Neuron (in vitro differentiated cells): ENCODE results near the gene ZNF429.
"Not testable (repeated sequence)": the region's sequence is repeated elsewhere in the genome, so short reads cannot be mapped to it uniquely, and the experiment has no call there.

ENCODE experiments used
- H2AFZ ChIP-seq: one replicate; pipeline ENCODE4 v1.6.1; 2013; ENCODE audit warnings: low read depth, mild to moderate bottlenecking, inconsistent platforms, low read length, moderate library complexity
- H3K27me3 ChIP-seq: one replicate; pipeline ENCODE4 v1.6.1; 2013; ENCODE audit warnings: low read length; ENCODE audit not compliant: insufficient read depth
- H3K36me3 ChIP-seq: one replicate; pipeline ENCODE4 v1.6.1; 2013; ENCODE audit warnings: low read length; ENCODE audit not compliant: insufficient read depth
- H3K4me1 ChIP-seq: one replicate; pipeline ENCODE4 v1.6.1; 2013; ENCODE audit warnings: low read length; ENCODE audit not compliant: insufficient read depth
- H3K4me3 ChIP-seq: 2 replicates; pipeline ENCODE4 v1.5.1; 2013; ENCODE audit warnings: mild to moderate bottlenecking, low read length, moderate library complexity
- H3K9me3 ChIP-seq: one replicate; pipeline ENCODE4 v1.6.1; 2013; ENCODE audit warnings: low read length

ZNF429 gene

GRCh38 chr19:21487969-21488368 lies 17.4 kb upstream of the ZNF429 start:
- Histone ChIP-seq H3K4me1 (no peaks in the 10 kb centered on the region), H3K36me3 (no peaks in the 10 kb centered on the region), H2AFZ (no peak overlapping the region), H3K9me3 (peaks cover 19% of the 10 kb centered on the region), H3K4me3 (no peak overlapping the region), H3K27me3 (no peaks in the 10 kb centered on the region)

- Histone ChIP-seq H3K27me3 (no peaks in the 10 kb centered on the region), H2AFZ (no peak overlapping the region), H3K9me3 (peaks cover 3% of the 10 kb centered on the region), H3K36me3 (no peaks in the 10 kb centered on the region), H3K4me3 (no peak overlapping the region), H3K4me1 (no peaks in the 10 kb centered on the region)
Observed at GRCh38 chr19:21491146-21491545, 14.3 kb upstream of the ZNF429 start.

- no peak overlapping the region for H3K4me3 ChIP-seq
- peaks cover 2% of the 10 kb centered on the region for H3K9me3 ChIP-seq
- H3K4me1 ChIP-seq = no peaks in the 10 kb centered on the region
- H2AFZ ChIP-seq = no peak overlapping the region
- no peaks in the 10 kb centered on the region for H3K36me3 ChIP-seq
- H3K27me3 ChIP-seq = no peaks in the 10 kb centered on the region
Observed at GRCh38 chr19:21492947-21493906, 12.2 kb upstream of the ZNF429 start.

- no peaks in the 10 kb centered on the region for H3K4me1 ChIP-seq
- no peak overlapping the region for H3K4me3 ChIP-seq
- no peaks in the 10 kb centered on the region for H3K27me3 ChIP-seq
- no peak overlapping the region for H2AFZ ChIP-seq
- H3K9me3 ChIP-seq = peaks cover 2% of the 10 kb centered on the region
- H3K36me3 ChIP-seq = no peaks in the 10 kb centered on the region
Observed at GRCh38 chr19:21496876-21497275, 8.5 kb upstream of the ZNF429 start.

- Histone ChIP-seq H3K9me3 (peaks cover 2% of the 10 kb centered on the region), H2AFZ (no peak overlapping the region), H3K36me3 (no peaks in the 10 kb centered on the region), H3K4me1 (no peaks in the 10 kb centered on the region), H3K4me3 (no peak overlapping the region), H3K27me3 (no peaks in the 10 kb centered on the region)
Observed at GRCh38 chr19:21498651-21499050, 6.8 kb upstream of the ZNF429 start.

DNA sequence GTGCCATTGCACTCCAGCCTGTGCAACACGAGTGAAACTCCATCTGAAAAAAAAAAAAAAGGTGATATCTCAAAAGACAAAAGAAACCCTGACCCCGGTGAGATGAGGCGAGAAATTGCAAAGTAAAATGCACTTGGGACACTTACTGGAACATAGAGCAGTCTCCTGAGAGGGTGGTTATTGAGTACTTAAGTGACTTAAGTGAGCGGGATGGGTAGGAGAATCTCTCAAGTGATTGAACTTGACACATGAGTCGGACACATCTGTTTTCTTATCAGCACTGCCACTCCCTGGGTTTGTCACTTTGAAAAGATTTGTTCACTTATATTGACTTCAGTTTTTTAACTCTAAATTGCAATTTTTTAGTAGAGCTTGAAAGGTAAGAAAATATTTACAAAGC lies 2.8 kb downstream of the ZNF429 start:
- H2AFZ ChIP-seq = no peak overlapping the region
- no peaks in the 10 kb centered on the region for H3K27me3 ChIP-seq
- no peaks in the 10 kb centered on the region for H3K4me1 ChIP-seq
- peaks cover 8% of the 10 kb centered on the region for H3K36me3 ChIP-seq
- peaks cover 8% of the 10 kb centered on the region for H3K9me3 ChIP-seq
- H3K4me3 ChIP-seq = no peak overlapping the region

DNA sequence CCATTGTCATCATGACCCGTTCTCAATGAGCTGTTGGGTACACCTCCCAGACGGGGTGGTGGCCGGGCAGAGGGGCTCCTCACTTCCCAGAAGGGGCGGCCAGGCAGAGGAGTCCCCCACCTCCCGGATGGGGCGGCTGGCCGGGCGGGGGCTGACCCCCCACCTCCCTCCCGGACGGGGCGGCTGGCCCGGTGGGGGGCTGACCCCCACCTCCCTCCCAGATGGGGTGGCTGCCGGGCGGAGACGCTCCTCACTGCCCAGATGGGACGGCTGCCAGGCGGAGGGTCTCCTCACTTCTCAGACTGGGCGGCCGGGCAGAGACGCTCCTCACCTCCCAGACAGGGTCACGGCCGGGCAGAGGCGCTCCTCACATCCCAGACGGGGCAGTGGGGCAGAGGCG lies 5.7 kb downstream of the ZNF429 start:
- H3K4me3 ChIP-seq, H3K4me1 ChIP-seq, H3K9me3 ChIP-seq, H3K27me3 ChIP-seq, H2AFZ ChIP-seq, H3K36me3 ChIP-seq: not testable (repeated sequence)

- not testable (repeated sequence) for H3K4me3 ChIP-seq, H3K9me3 ChIP-seq, H3K27me3 ChIP-seq, H2AFZ ChIP-seq, H3K4me1 ChIP-seq, H3K36me3 ChIP-seq
Observed at GRCh38 chr19:21512609-21513008, 7.2 kb downstream of the ZNF429 start.

DNA sequence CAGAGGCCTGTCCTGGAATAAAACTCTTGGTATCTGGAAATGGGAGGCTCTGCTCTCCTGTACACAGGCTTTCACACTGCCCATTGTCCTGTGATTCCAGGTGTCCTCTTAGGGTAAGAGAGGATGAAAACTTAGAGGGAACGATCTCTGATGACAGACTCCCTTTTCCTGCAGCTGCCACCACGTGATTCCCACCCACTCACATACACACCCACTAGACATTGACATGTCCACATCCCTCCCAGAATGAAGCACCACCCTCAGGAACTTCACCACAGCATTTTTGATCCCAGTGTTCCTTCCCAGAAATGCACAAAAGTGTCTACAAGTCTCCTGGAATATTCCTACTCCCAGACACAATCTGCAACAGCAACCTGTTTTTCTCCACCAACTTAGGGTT lies 8.2 kb downstream of the ZNF429 start:
- peaks cover 3% of the 10 kb centered on the region for H3K36me3 ChIP-seq
- H3K4me3 ChIP-seq = no peak overlapping the region
- no peaks in the 10 kb centered on the region for H3K27me3 ChIP-seq
- peaks cover 10% of the 10 kb centered on the region for H3K9me3 ChIP-seq
- H3K4me1 ChIP-seq = no peaks in the 10 kb centered on the region
- no peak overlapping the region for H2AFZ ChIP-seq

GRCh38 chr19:21519488-21519887 lies 14.1 kb downstream of the ZNF429 start:
- H3K4me1 ChIP-seq = no peaks in the 10 kb centered on the region
- peaks cover 5% of the 10 kb centered on the region for H3K36me3 ChIP-seq
- no peak overlapping the region for H3K4me3 ChIP-seq
- peaks cover 23% of the 10 kb centered on the region for H3K9me3 ChIP-seq
- H2AFZ ChIP-seq = no peak overlapping the region
- no peaks in the 10 kb centered on the region for H3K27me3 ChIP-seq

GRCh38 chr19:21532904-21533303 lies 27.5 kb downstream of the ZNF429 start:
- Histone ChIP-seq H3K4me3 (no peak overlapping the region), H2AFZ (no peak overlapping the region), H3K4me1 (no peaks in the 10 kb centered on the region), H3K36me3 (peaks cover 20% of the 10 kb centered on the region), H3K9me3 (peaks cover 9% of the 10 kb centered on the region), H3K27me3 (no peaks in the 10 kb centered on the region)

DNA sequence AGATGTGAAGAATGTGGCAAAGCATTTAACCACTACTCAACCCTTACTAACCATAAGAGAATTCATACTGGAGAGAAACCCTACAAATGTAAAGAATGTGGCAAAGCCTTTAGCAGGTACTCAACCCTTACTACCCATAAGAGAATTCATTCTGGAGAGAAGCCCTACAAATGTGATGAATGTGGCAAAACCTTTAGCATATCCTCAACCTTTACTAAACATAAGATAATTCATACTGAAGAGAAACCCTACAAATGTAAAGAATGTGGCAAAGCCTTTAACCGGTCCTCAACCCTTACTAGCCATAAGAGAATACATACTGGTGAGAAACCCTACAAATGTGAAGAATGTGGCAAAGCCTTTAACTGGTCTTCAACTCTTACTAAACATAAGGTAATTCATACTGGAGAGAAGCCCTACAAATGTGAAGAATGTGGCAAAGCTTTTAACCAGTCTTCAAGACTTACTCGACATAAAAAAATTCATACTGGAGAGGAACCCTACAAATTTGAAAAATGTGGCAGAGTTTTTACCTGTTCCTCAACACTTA lies 31.4 kb downstream of the ZNF429 start:
- H2AFZ ChIP-seq, H3K9me3 ChIP-seq, H3K27me3 ChIP-seq, H3K36me3 ChIP-seq, H3K4me3 ChIP-seq, H3K4me1 ChIP-seq: not testable (repeated sequence)

GRCh38 chr19:21559444-21559843 lies 54.0 kb downstream of the ZNF429 start:
- H3K36me3 ChIP-seq = no peaks in the 10 kb centered on the region
- H3K27me3 ChIP-seq = no peaks in the 10 kb centered on the region
- no peak overlapping the region for H3K4me3 ChIP-seq
- H3K4me1 ChIP-seq = no peaks in the 10 kb centered on the region
- H3K9me3 ChIP-seq = peaks cover 2% of the 10 kb centered on the region
- H2AFZ ChIP-seq = no peak overlapping the region
